GM23248 (cell line): Measurements from ENCODE around the gene BCR. TPM values are rescaled to one million over a fixed set of nuclear protein-coding genes. Genes with fewer than 3 reads are reported as not detected.
A peak's percentile ranks its signal among the peaks of the same experiment; 100 is the strongest.

ENCODE experiments used
- DNase-seq: peaks from one replicate; pipeline ENCODE4 v3.0.0-alpha.2; 2015
- H2AFZ ChIP-seq: fragments of 200-600 bp; sonication (generic); 2 replicates; pipeline ENCODE4 v1.6.1; 2016; ENCODE audit warnings: antibody characterized with exemption
- H3F3A ChIP-seq: fragments of 200-600 bp; sonication (generic); 2 replicates; pipeline ENCODE4 v1.6.1; 2016; ENCODE audit warnings: mild to moderate bottlenecking, antibody characterized with exemption, mixed run types; ENCODE audit not compliant: insufficient read depth
- H3K27ac ChIP-seq: fragments of 200-600 bp; sonication (generic); 2 replicates; pipeline ENCODE4 v1.5.1; 2016; ENCODE audit warnings: mild to moderate bottlenecking
- H3K27me3 ChIP-seq: fragments of 200-600 bp; sonication (generic); replicated peaks from 2 replicates; pipeline ENCODE4 v1.6.1; 2016; ENCODE audit warnings: mild to moderate bottlenecking; ENCODE audit not compliant: insufficient read depth
- H3K36me3 ChIP-seq: fragments of 200-600 bp; sonication (generic); 2 replicates; pipeline ENCODE4 v1.6.1; 2016; ENCODE audit warnings: low read depth, mild to moderate bottlenecking
- H3K4me1 ChIP-seq: fragments of 200-600 bp; sonication (generic); 2 replicates; pipeline ENCODE4 v1.6.1; 2016; ENCODE audit warnings: mild to moderate bottlenecking; ENCODE audit not compliant: insufficient read depth
- H3K4me2 ChIP-seq: fragments of 200-600 bp; sonication (generic); one replicate; pipeline ENCODE4 v1.6.1; 2016; ENCODE audit warnings: mild to moderate bottlenecking; ENCODE audit not compliant: unreplicated experiment
- H3K4me3 ChIP-seq: fragments of 200-600 bp; sonication (generic); 2 replicates; pipeline ENCODE4 v1.5.1; 2016; ENCODE audit warnings: mild to moderate bottlenecking
- H3K79me2 ChIP-seq: fragments of 200-600 bp; sonication (generic); 2 replicates; pipeline ENCODE4 v1.6.1; 2016; ENCODE audit warnings: mild to moderate bottlenecking; ENCODE audit not compliant: insufficient read depth
- H3K9ac ChIP-seq: fragments of 200-600 bp; sonication (generic); 2 replicates; pipeline ENCODE4 v1.6.1; 2016; ENCODE audit warnings: mild to moderate bottlenecking
- H3K9me2 ChIP-seq: fragments of 200-600 bp; sonication (generic); 2 replicates; pipeline ENCODE4 v1.6.1; 2016; ENCODE audit warnings: mixed run types, mild to moderate bottlenecking, moderate library complexity; ENCODE audit not compliant: insufficient read depth
- H3K9me3 ChIP-seq: fragments of 200-600 bp; sonication (generic); one replicate; pipeline ENCODE4 v1.6.1; 2017; ENCODE audit warnings: low read depth
- H4K20me1 ChIP-seq: fragments of 200-600 bp; sonication (generic); 2 replicates; pipeline ENCODE4 v1.6.0; 2016; ENCODE audit not compliant: insufficient read depth
- EZH2 ChIP-seq: fragments of 200-600 bp; sonication (generic); IDR thresholded peaks from 2 replicates; pipeline ENCODE4 v1.6.1; 2018; ENCODE audit warnings: antibody characterized with exemption, mild to moderate bottlenecking; ENCODE audit not compliant: insufficient read depth, poor library complexity, severe bottlenecking
- EZH2phosphoT487 ChIP-seq: fragments of 200-600 bp; sonication (generic); IDR thresholded peaks from 2 replicates; pipeline ENCODE4 v1.6.1; 2018; ENCODE audit warnings: antibody characterized with exemption, moderate library complexity, mild to moderate bottlenecking, low read depth; ENCODE audit not compliant: insufficient read depth
- WGBS, 2 experiments: methylation state at CpG; one replicate each; pipeline ENCODE4 v1.1.6; 2015 to 2017; ENCODE audit warnings: low lambda C conversion rate in 2 of 2, low coverage in 1 of 2; ENCODE audit errors: missing lambda C conversion rate in 2 of 2; 5-methylcytosine and 5-hydroxymethylcytosine counted together
- in situ Hi-C: fragments of 300-500 bp; cut with MboI; formaldehyde crosslinking; loops from 2 replicates; pipeline ENCODE4 v1.15.0; 2020
- polyA plus RNA-seq: library from polyadenylated mRNA; unstranded; fragments of >200 nt; fragmentation: Nextera tagmentation; extraction: Ambion mirVana; gene quantifications from 2 replicates; pipeline ENCODE4 v1.2.1, GENCODE V29; 2016
- total RNA-seq: library from RNA; depleted of rRNA; stranded (reverse); fragments of >200 nt; shearing (Covaris generic); gene quantifications from 2 replicates; pipeline ENCODE4 v1.2.3, GENCODE V29; 2014

BCR gene
- total and polyA plus RNA-seq, 2 experiments from 2014 or later: 4.7 to 30.0 TPM

GRCh38 chr22:23223569-23224317 lies 43.4 kb downstream of the BCR start:
- Histone ChIP-seq H3K9me2 (no peaks in the 10 kb centered on the region), H3K79me2 (peaks cover 76% of the 10 kb centered on the region), H3K36me3 (no peaks in the 10 kb centered on the region), H3F3A (peaks cover 49% of the 10 kb centered on the region), H4K20me1 (no peaks in the 10 kb centered on the region), H3K4me2 (no peak overlapping the region), H3K4me1 (peaks cover 56% of the 10 kb centered on the region), H3K27me3 (no peaks in the 10 kb centered on the region), H3K4me3 (no peak overlapping the region), H3K9ac (no peak overlapping the region), H2AFZ (no peak overlapping the region), H3K27ac (no peak overlapping the region), H3K9me3 (no peaks in the 10 kb centered on the region)
- DNase-seq: no peak
- TF ChIP-seq EZH2: no peak
- TF ChIP-seq EZH2phosphoT487: no peak
- WGBS, 2 experiments: 93% methylated on average over 12 of the region's 12 CpGs
- in situ Hi-C loops: no loop called here

- Histone ChIP-seq H3K36me3 (no peaks in the 10 kb centered on the region), H3K9me2 (no peaks in the 10 kb centered on the region), H3K4me1 (peaks cover 48% of the 10 kb centered on the region), H3K9ac (no peak overlapping the region), H3K4me2 (no peak overlapping the region), H3F3A (peaks cover 53% of the 10 kb centered on the region), H3K9me3 (no peaks in the 10 kb centered on the region), H4K20me1 (no peaks in the 10 kb centered on the region), H3K27me3 (no peaks in the 10 kb centered on the region), H3K79me2 (peaks cover 76% of the 10 kb centered on the region), H2AFZ (no peak overlapping the region), H3K4me3 (no peak overlapping the region), H3K27ac (peak overlapping the region; percentile 92; the same call in 1 of the 2 replicates)
- 74 to 76% methylated on average over 7 of the region's 7 CpGs for WGBS, 2 experiments
- TF ChIP-seq EZH2: no peak
- no peak for TF ChIP-seq EZH2phosphoT487
- DNase-seq: no peak
- in situ Hi-C loops: no loop called here
Observed at GRCh38 chr22:23224846-23225245, 44.5 kb downstream of the BCR start.

- 0 out of 2 replicates have a peak overlapping the region, but pooled peaks have one; percentile 64 for H2AFZ ChIP-seq
- DNase-seq: no peak
- peak overlapping the region; percentile 54 for H3K4me3 ChIP-seq
- no peaks in the 10 kb centered on the region for H4K20me1 ChIP-seq
- H3K36me3 ChIP-seq: no peaks in the 10 kb centered on the region
- no peaks in the 10 kb centered on the region for H3K9me3 ChIP-seq
- peak overlapping the region; percentile 74 for H3K9ac ChIP-seq
- H3F3A ChIP-seq: peaks cover 48% of the 10 kb centered on the region
- H3K27ac ChIP-seq: peak overlapping the region; percentile 92
- H3K4me2 ChIP-seq: peak overlapping the region; percentile 76
- no peak for TF ChIP-seq EZH2
- no peak for TF ChIP-seq EZH2phosphoT487
- H3K9me2 ChIP-seq: no peaks in the 10 kb centered on the region
- whole genome bisulfite sequencing, 2 experiments: 68 to 75% methylated on average over 10 of the region's 10 CpGs
- H3K79me2 ChIP-seq: peaks cover 77% of the 10 kb centered on the region
- no peaks in the 10 kb centered on the region for H3K27me3 ChIP-seq
- peaks cover 43% of the 10 kb centered on the region for H3K4me1 ChIP-seq
- in situ Hi-C loops: no loop called here
Observed at GRCh38 chr22:23225337-23225723, 45.0 kb downstream of the BCR start.

GRCh38 chr22:23225724-23226496 lies 45.6 kb downstream of the BCR start:
- H3K9me2 ChIP-seq: no peaks in the 10 kb centered on the region
- peak overlapping the region; percentile 76 for H3K4me2 ChIP-seq
- no peaks in the 10 kb centered on the region for H3K36me3 ChIP-seq
- no peaks in the 10 kb centered on the region for H3K9me3 ChIP-seq
- 2 to 4% methylated on average over 8 of the region's 8 CpGs for WGBS, 2 experiments
- peak; percentile 89 for DNase-seq
- TF ChIP-seq EZH2phosphoT487 (no peak), EZH2 (no peak)
- H3K4me3 ChIP-seq: peak overlapping the region; percentile 54
- no peaks in the 10 kb centered on the region for H3K27me3 ChIP-seq
- in situ Hi-C loops: no loop called here
- peak overlapping the region; percentile 92 for H3K27ac ChIP-seq
- H2AFZ ChIP-seq: peak overlapping the region; percentile 64
- H3K4me1 ChIP-seq: peaks cover 38% of the 10 kb centered on the region
- no peaks in the 10 kb centered on the region for H4K20me1 ChIP-seq
- peaks cover 83% of the 10 kb centered on the region for H3K79me2 ChIP-seq
- H3F3A ChIP-seq: peaks cover 42% of the 10 kb centered on the region
- peak overlapping the region; percentile 74 for H3K9ac ChIP-seq
